Measurements from ENCODE around the gene TRAF3.

DNA sequence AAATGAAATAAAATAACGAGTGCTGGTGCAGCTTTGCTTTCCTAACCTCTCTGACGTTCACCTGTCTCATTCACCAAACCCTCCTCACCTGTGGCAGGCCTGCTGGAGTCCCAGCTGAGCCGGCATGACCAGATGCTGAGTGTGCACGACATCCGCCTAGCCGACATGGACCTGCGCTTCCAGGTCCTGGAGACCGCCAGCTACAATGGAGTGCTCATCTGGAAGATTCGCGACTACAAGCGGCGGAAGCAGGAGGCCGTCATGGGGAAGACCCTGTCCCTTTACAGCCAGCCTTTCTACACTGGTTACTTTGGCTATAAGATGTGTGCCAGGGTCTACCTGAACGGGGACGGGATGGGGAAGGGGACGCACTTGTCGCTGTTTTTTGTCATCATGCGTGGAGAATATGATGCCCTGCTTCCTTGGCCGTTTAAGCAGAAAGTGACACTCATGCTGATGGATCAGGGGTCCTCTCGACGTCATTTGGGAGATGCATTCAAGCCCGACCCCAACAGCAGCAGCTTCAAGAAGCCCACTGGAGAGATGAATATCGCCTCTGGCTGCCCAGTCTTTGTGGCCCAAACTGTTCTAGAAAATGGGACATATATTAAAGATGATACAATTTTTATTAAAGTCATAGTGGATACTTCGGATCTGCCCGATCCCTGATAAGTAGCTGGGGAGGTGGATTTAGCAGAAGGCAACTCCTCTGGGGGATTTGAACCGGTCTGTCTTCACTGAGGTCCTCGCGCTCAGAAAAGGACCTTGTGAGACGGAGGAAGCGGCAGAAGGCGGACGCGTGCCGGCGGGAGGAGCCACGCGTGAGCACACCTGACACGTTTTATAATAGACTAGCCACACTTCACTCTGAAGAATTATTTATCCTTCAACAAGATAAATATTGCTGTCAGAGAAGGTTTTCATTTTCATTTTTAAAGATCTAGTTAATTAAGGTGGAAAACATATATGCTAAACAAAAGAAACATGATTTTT is 128.2 kb downstream of the TRAF3 start:
- TF ChIP-seq, protein P1, sequence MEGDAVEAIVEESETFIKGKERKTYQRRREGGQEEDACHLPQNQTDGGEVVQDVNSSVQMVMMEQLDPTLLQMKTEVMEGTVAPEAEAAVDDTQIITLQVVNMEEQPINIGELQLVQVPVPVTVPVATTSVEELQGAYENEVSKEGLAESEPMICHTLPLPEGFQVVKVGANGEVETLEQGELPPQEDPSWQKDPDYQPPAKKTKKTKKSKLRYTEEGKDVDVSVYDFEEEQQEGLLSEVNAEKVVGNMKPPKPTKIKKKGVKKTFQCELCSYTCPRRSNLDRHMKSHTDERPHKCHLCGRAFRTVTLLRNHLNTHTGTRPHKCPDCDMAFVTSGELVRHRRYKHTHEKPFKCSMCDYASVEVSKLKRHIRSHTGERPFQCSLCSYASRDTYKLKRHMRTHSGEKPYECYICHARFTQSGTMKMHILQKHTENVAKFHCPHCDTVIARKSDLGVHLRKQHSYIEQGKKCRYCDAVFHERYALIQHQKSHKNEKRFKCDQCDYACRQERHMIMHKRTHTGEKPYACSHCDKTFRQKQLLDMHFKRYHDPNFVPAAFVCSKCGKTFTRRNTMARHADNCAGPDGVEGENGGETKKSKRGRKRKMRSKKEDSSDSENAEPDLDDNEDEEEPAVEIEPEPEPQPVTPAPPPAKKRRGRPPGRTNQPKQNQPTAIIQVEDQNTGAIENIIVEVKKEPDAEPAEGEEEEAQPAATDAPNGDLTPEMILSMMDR (IDR thresholded peaks at IDR 0.05; ENCODE audit: insufficient read depth, low read length), result no peak
- TF ChIP-seq POLR2AphosphoS5 (IDR thresholded peaks at IDR 0.05; ENCODE audit: low read depth), result no peak
- TF ChIP-seq GABPA (IDR thresholded peaks at IDR 0.05; ENCODE audit: low read depth), result no peak
- TF ChIP-seq, protein P2, sequence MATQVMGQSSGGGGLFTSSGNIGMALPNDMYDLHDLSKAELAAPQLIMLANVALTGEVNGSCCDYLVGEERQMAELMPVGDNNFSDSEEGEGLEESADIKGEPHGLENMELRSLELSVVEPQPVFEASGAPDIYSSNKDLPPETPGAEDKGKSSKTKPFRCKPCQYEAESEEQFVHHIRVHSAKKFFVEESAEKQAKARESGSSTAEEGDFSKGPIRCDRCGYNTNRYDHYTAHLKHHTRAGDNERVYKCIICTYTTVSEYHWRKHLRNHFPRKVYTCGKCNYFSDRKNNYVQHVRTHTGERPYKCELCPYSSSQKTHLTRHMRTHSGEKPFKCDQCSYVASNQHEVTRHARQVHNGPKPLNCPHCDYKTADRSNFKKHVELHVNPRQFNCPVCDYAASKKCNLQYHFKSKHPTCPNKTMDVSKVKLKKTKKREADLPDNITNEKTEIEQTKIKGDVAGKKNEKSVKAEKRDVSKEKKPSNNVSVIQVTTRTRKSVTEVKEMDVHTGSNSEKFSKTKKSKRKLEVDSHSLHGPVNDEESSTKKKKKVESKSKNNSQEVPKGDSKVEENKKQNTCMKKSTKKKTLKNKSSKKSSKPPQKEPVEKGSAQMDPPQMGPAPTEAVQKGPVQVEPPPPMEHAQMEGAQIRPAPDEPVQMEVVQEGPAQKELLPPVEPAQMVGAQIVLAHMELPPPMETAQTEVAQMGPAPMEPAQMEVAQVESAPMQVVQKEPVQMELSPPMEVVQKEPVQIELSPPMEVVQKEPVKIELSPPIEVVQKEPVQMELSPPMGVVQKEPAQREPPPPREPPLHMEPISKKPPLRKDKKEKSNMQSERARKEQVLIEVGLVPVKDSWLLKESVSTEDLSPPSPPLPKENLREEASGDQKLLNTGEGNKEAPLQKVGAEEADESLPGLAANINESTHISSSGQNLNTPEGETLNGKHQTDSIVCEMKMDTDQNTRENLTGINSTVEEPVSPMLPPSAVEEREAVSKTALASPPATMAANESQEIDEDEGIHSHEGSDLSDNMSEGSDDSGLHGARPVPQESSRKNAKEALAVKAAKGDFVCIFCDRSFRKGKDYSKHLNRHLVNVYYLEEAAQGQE (IDR thresholded peaks at IDR 0.05; ENCODE audit: insufficient replicate concordance, low read depth), result no peak
- no peak for TF ChIP-seq SPI1 (IDR thresholded peaks at IDR 0.05; ENCODE audit: borderline replicate concordance, low read depth)

Data from HL-60 (cell line).